Right lung (tissue), 5 donors: ENCODE measurements around the gene SBNO1. TPM values are rescaled to one million over a fixed set of nuclear protein-coding genes. Genes with fewer than 3 reads are reported as not detected.
"Not testable (repeated sequence)": the region's sequence is repeated elsewhere in the genome, so short reads cannot be mapped to it uniquely, and the experiment has no call there.

Source experiments
- DNase-seq, 2 donors: peaks; one replicate each; pipeline ENCODE4 v3.0.0-alpha.2; 2013
- polyA plus RNA-seq, 5 donors: library from polyadenylated mRNA; unstranded; fragments of 120-200 nt; gene quantifications; one replicate each; pipeline versions ENCODE4 v1.2.1 to v1.2.3, GENCODE V29; 2013; ENCODE audit warnings: inconsistent platforms in 1 of 5, low replicate concordance in 1 of 5; ENCODE audit not compliant: insufficient read length in 5 of 5, insufficient read depth in 1 of 5

The SBNO1 gene
- polyA plus RNA-seq, 5 donors, result 18.3 to 30.8 (median 29.5) TPM

GRCh38 chr12:123250471-123251383 is 113.9 kb downstream of the SBNO1 start:
- DNase-seq, result no peak

GRCh38 chr12:123248996-123249741 is 115.5 kb downstream of the SBNO1 start:
- not testable (repeated sequence) for DNase-seq

- DNase-seq, result not testable (repeated sequence)
These were observed 116.5 kb downstream of the SBNO1 start for GRCh38 chr12:123248129-123248528.

- no peak for DNase-seq
These were observed 119.0 kb downstream of the SBNO1 start for GRCh38 chr12:123245678-123246077.

- DNase-seq, result no peak
These were observed 120.9 kb downstream of the SBNO1 start for GRCh38 chr12:123243671-123244262.

- DNase-seq, result no peak
These were observed 122.3 kb downstream of the SBNO1 start for GRCh38 chr12:123242116-123242904.

Other genes with a start within 250 kb of the SBNO1 start
- gene PITPNM2, start 213.8 kb downstream of the SBNO1 start, polyA plus RNA-seq, result 10 to 100 TPM in 4 of 5 donors, 1 to 10 TPM in 1; 9.7 to 16.1 (median 11.3) TPM
- gene MPHOSPH9, start 131.7 kb downstream of the SBNO1 start, polyA plus RNA-seq, result 10 to 100 TPM; 22.0 to 48.9 (median 41.3) TPM
- gene MTRFR, start 131.4 kb downstream of the SBNO1 start, polyA plus RNA-seq, result 10 to 100 TPM; 24.5 to 26.2 (median 25.8) TPM
- gene CDK2AP1, start 93.0 kb downstream of the SBNO1 start, polyA plus RNA-seq, result 100 to 1,000 TPM; 225 to 293 (median 236) TPM
- 10 to 100 TPM; 55.3 to 59.5 (median 56.0) TPM for gene KMT5A, start 19.3 kb upstream of the SBNO1 start, polyA plus RNA-seq
- gene RILPL2, start 71.8 kb upstream of the SBNO1 start, polyA plus RNA-seq, result 1 to 10 TPM; 4.5 to 5.8 (median 5.3) TPM
- gene SNRNP35, start 93.3 kb upstream of the SBNO1 start, polyA plus RNA-seq, result 10 to 100 TPM; 32.1 to 40.4 (median 37.4) TPM
- gene RILPL1, start 168.9 kb upstream of the SBNO1 start, polyA plus RNA-seq, result 10 to 100 TPM; 15.8 to 26.7 (median 22.6) TPM
- 100 to 1,000 TPM; 183 to 208 (median 198) TPM for gene TMED2, start 219.7 kb upstream of the SBNO1 start, polyA plus RNA-seq
- 10 to 100 TPM; 40.4 to 45.7 (median 42.7) TPM for gene DDX55, start 237.3 kb upstream of the SBNO1 start, polyA plus RNA-seq